Keratinocyte (primary cell): ENCODE data around the gene PARD3B. TPM values are rescaled to one million over a fixed set of nuclear protein-coding genes. Genes with fewer than 3 reads are reported as not detected.
A peak's percentile ranks its signal among the peaks of the same experiment; 100 is the strongest.

Source experiments
- DNase-seq: peaks from one replicate; pipeline ENCODE4 v3.0.0-alpha.2; 2011; ENCODE audit warnings: low read depth, missing footprints, low spot score
- FAIRE-seq: peaks from 2 replicates; lab custom pipeline; 2011; peaks lifted over from hg19 to GRCh38; lab: Jason Lieb, UNC
- H2AFZ ChIP-seq: 2 replicates; pipeline ENCODE4 v1.6.0; 2012; ENCODE audit warnings: low read length, control low read depth, inconsistent platforms; ENCODE audit not compliant: control insufficient read depth
- H3K27ac ChIP-seq: 2 replicates; pipeline ENCODE4 v1.5.1; 2011; ENCODE audit warnings: low read length; ENCODE audit not compliant: control insufficient read depth, insufficient read depth
- H3K27me3 ChIP-seq: 3 replicates; pipeline ENCODE4 v1.6.0; 2011; ENCODE audit warnings: low read length; ENCODE audit not compliant: control insufficient read depth, insufficient read depth; ENCODE audit errors: extremely low read depth
- H3K36me3 ChIP-seq, 2 experiments: 2 replicates in 1 of 2; 3 replicates in 1 of 2; pipeline ENCODE4 v1.5.1; 2011; ENCODE audit warnings: low read length in 2 of 2, mild to moderate bottlenecking in 1 of 2; ENCODE audit not compliant: control insufficient read depth in 2 of 2, insufficient read depth in 2 of 2; ENCODE audit errors: extremely low read depth in 1 of 2
- H3K4me1 ChIP-seq: 3 replicates; pipeline ENCODE4 v1.5.1; 2011; ENCODE audit warnings: low read length; ENCODE audit not compliant: control insufficient read depth, insufficient read depth; ENCODE audit errors: extremely low read depth
- H3K4me2 ChIP-seq: 3 replicates; pipeline ENCODE4 v1.6.0; 2011; ENCODE audit warnings: low read depth, low read length; ENCODE audit not compliant: control insufficient read depth, insufficient read depth; ENCODE audit errors: extremely low read depth
- H3K4me3 ChIP-seq, 3 experiments: fragments of 200-600 bp in 1 of 3; sonication (generic) in 1 of 3; 2 replicates in 2 of 3; 3 replicates in 1 of 3; pipeline ENCODE4 v1.5.1; 2011 to 2016; ENCODE audit warnings: low read length in 3 of 3, mild to moderate bottlenecking in 3 of 3, control low read depth in 2 of 3, inconsistent platforms in 1 of 3, low read depth in 1 of 3, mixed read lengths in 1 of 3, mixed run types in 1 of 3, moderate library complexity in 1 of 3; ENCODE audit not compliant: control insufficient read depth in 2 of 3, insufficient read depth in 2 of 3; ENCODE audit errors: extremely low read depth in 1 of 3
- H3K79me2 ChIP-seq: 2 replicates; pipeline ENCODE4 v1.6.0; 2012; ENCODE audit warnings: low read length; ENCODE audit not compliant: control insufficient read depth, insufficient read depth
- H3K9ac ChIP-seq: 3 replicates; pipeline ENCODE4 v1.6.0; 2011; ENCODE audit warnings: low read length; ENCODE audit not compliant: control insufficient read depth, insufficient read depth; ENCODE audit errors: extremely low read depth
- H3K9me1 ChIP-seq: 3 replicates; pipeline ENCODE4 v1.6.0; 2011; ENCODE audit warnings: low read length; ENCODE audit not compliant: control insufficient read depth, insufficient read depth; ENCODE audit errors: extremely low read depth
- H3K9me3 ChIP-seq: 2 replicates; pipeline ENCODE4 v1.5.1; 2012; ENCODE audit warnings: low read depth, low read length; ENCODE audit not compliant: control insufficient read depth
- H4K20me1 ChIP-seq: 3 replicates; pipeline ENCODE4 v1.6.0; 2011; ENCODE audit warnings: low read length; ENCODE audit not compliant: control insufficient read depth, insufficient read depth; ENCODE audit errors: extremely low read depth
- EZH2 ChIP-seq: IDR thresholded peaks from one replicate; pipeline ENCODE4 v1.6.1; 2012; ENCODE audit warnings: inconsistent platforms, mild to moderate bottlenecking, low read length, moderate library complexity
- dilution Hi-C: fragments of 300-500 bp; cut with MboI; formaldehyde crosslinking; loops from one replicate; pipeline ENCODE4 v1.7.0; 2020; ENCODE audit warnings: low sequenced_read_pairs; ENCODE audit not compliant: extremely low pct_ligation_motif_present
- polyA plus RNA-seq, 5 experiments: library from polyadenylated mRNA; depleted of rRNA in 3 of 5; stranded (reverse) in 3 of 5; stranded (forward) in 1 of 5; unstranded in 1 of 5; fragments of >200 nt; gene quantifications; 1 replicate in 1 of 5; 2 replicates in 3 of 5; 3 replicates in 1 of 5; pipeline versions ENCODE4 v1.2.1 to v1.2.3, GENCODE V29; 2011 to 2012; ENCODE audit warnings: missing spikeins in 2 of 5, low read depth in 1 of 5, low replicate concordance in 1 of 5
- TF ChIP-seq, protein P1 (sequence below), 3 experiments: IDR thresholded peaks in 1 of 3; conservative IDR thresholded peaks in 1 of 3; optimal IDR thresholded peaks in 1 of 3; 2 replicates in 2 of 3; 3 replicates in 1 of 3; pipeline versions ENCODE3 to v1.5.1; 2011; ENCODE audit warnings: low read length in 3 of 3, mild to moderate bottlenecking in 3 of 3, moderate library complexity in 2 of 3, control low read depth in 1 of 3, inconsistent platforms in 1 of 3; ENCODE audit not compliant: insufficient read depth in 2 of 3; ENCODE audit errors: extremely low read depth in 1 of 3

Gene PARD3B
- polyA plus RNA-seq, 1 donor (not counting 4 experiments of a cell fraction or from before 2014, with no cell fraction given), result 1.2 TPM

DNA sequence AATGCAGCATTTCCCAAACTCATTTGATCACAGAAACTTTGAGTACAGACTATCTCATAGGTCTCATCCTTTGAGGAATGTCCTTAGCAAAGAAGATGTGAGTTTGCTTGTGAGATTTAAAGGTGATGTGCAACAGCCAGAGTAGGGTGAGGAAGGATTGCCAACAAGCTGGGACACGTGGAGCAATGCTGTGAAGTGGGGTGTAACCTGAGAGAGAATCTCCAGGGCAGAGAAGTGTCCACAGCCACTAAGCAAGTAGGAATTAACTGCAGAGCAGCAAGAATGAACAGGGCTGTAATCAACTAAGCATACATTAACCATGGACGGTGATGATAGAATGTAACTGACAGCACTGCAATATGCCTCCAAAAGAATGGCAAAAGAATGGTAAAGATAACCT lies 667.1 kb downstream of the PARD3B start:
- Histone ChIP-seq H3K9me3 (no peaks in the 10 kb centered on the region), H3K9ac (no peak overlapping the region), H3K79me2 (no peaks in the 10 kb centered on the region), H3K4me1 (peaks cover 5% of the 10 kb centered on the region), H2AFZ (no peak overlapping the region), H4K20me1 (no peaks in the 10 kb centered on the region), H3K4me3 (no peak overlapping the region), H3K36me3 (no peaks in the 10 kb centered on the region), H3K27me3 (no peaks in the 10 kb centered on the region), H3K4me2 (no peak overlapping the region), H3K9me1 (no peaks in the 10 kb centered on the region), H3K27ac (no peak overlapping the region)
- dilution Hi-C loops, result no loop called here
- no peak for DNase-seq
- FAIRE-seq, result peak; percentile 79
- TF ChIP-seq, protein P1, sequence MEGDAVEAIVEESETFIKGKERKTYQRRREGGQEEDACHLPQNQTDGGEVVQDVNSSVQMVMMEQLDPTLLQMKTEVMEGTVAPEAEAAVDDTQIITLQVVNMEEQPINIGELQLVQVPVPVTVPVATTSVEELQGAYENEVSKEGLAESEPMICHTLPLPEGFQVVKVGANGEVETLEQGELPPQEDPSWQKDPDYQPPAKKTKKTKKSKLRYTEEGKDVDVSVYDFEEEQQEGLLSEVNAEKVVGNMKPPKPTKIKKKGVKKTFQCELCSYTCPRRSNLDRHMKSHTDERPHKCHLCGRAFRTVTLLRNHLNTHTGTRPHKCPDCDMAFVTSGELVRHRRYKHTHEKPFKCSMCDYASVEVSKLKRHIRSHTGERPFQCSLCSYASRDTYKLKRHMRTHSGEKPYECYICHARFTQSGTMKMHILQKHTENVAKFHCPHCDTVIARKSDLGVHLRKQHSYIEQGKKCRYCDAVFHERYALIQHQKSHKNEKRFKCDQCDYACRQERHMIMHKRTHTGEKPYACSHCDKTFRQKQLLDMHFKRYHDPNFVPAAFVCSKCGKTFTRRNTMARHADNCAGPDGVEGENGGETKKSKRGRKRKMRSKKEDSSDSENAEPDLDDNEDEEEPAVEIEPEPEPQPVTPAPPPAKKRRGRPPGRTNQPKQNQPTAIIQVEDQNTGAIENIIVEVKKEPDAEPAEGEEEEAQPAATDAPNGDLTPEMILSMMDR (optimal IDR thresholded peaks at IDR 0.05 in 1 of 3, IDR thresholded peaks at IDR 0.05 in 1 of 3, conservative IDR thresholded peaks at IDR 0.05 in 1 of 3; ENCODE audit: extremely low read depth in 1 of 3, insufficient read depth in 2 of 3, low read length in 3 of 3), result no peak
- TF ChIP-seq EZH2, result no peak

DNA sequence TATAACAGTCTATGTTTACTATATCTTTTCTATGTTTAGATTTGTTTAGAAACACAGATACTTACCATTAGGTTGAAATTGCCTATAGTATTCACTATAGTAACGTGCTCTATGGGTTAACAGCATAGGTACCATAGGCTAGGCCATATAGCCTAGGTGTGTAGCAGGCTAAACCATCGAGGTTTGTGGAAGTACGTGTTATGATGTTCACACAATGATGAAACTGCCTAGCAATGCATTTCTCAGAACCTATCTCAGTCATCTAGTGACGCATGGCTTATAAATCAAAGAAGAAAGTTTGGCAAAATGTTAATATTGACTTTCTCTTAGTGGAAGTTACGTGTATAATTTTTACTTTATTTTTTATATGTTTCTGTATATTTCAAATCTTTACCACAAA lies 670.8 kb downstream of the PARD3B start:
- no peak overlapping the region for H3K9ac ChIP-seq
- no peak for DNase-seq
- no peak overlapping the region for H3K4me2 ChIP-seq
- no peak for FAIRE-seq
- no peaks in the 10 kb centered on the region for H3K9me3 ChIP-seq
- no peak overlapping the region for H2AFZ ChIP-seq
- H3K27me3 ChIP-seq, result no peaks in the 10 kb centered on the region
- dilution Hi-C loops, result no loop called here
- peaks cover 5% of the 10 kb centered on the region for H3K4me1 ChIP-seq
- no peaks in the 10 kb centered on the region for H4K20me1 ChIP-seq
- no peaks in the 10 kb centered on the region for H3K79me2 ChIP-seq
- H3K4me3 ChIP-seq, result no peak overlapping the region
- no peak overlapping the region for H3K27ac ChIP-seq
- TF ChIP-seq, protein P1 (optimal IDR thresholded peaks at IDR 0.05 in 1 of 3, IDR thresholded peaks at IDR 0.05 in 1 of 3, conservative IDR thresholded peaks at IDR 0.05 in 1 of 3; ENCODE audit: extremely low read depth in 1 of 3, insufficient read depth in 2 of 3, low read length in 3 of 3), result no peak
- TF ChIP-seq EZH2, result no peak
- H3K9me1 ChIP-seq, result no peaks in the 10 kb centered on the region
- H3K36me3 ChIP-seq, result no peaks in the 10 kb centered on the region
